Glutamatergic neuron (in vitro differentiated cells): ENCODE measurements around the gene NFE2. TPM values are rescaled to one million over a fixed set of nuclear protein-coding genes. Genes with fewer than 3 reads are reported as not detected.

Experiments used
- DNase-seq: peaks from one replicate; pipeline ENCODE4 v3.0.0; 2022
- H3K27ac Mint-ChIP-seq: one replicate; pipeline ENCODE4 v1.8.0; 2020; ENCODE audit warnings: mild to moderate bottlenecking, mixed read lengths, inconsistent platforms; ENCODE audit not compliant: unreplicated experiment
- H3K27me3 Mint-ChIP-seq: one replicate; pipeline ENCODE4 v1.8.0; 2020; ENCODE audit warnings: mild to moderate bottlenecking, moderate library complexity, mixed read lengths, inconsistent platforms; ENCODE audit not compliant: unreplicated experiment
- H3K36me3 Mint-ChIP-seq: one replicate; pipeline ENCODE4 v1.8.0; 2020; ENCODE audit warnings: mild to moderate bottlenecking, mixed read lengths, inconsistent platforms; ENCODE audit not compliant: unreplicated experiment
- H3K4me1 Mint-ChIP-seq: one replicate; pipeline ENCODE4 v1.8.0; 2020; ENCODE audit warnings: mild to moderate bottlenecking, low read depth, mixed read lengths, inconsistent platforms; ENCODE audit not compliant: unreplicated experiment
- H3K4me3 Mint-ChIP-seq: one replicate; pipeline ENCODE4 v1.8.0; 2020; ENCODE audit warnings: mild to moderate bottlenecking, mixed read lengths, inconsistent platforms; ENCODE audit not compliant: unreplicated experiment
- H3K9me3 Mint-ChIP-seq: one replicate; pipeline ENCODE4 v1.8.0; 2020; ENCODE audit warnings: mild to moderate bottlenecking, moderate library complexity, mixed read lengths, inconsistent platforms; ENCODE audit not compliant: unreplicated experiment
- microRNA-seq: library from miRNA; unstranded; fragments of <30 nt; microRNA quantifications from one replicate; pipeline ENCODE4, GENCODE V29; 2020; ENCODE audit not compliant: unreplicated experiment
- total RNA-seq: library from RNA; stranded (reverse); fragmentation: NEBNext Ultra II Directional; extraction: Animal tissue kit (Norgen Biotek cat#: 25700); gene quantifications from one replicate; pipeline ENCODE4 v1.2.1, GENCODE V29; 2021; ENCODE audit not compliant: unreplicated experiment
- TF ChIP-seq, protein P1 (sequence below): fragments of 200-600 bp; sonication (generic); IDR thresholded peaks from one replicate; pipeline ENCODE4 v1.5.0; 2021; ENCODE audit not compliant: partially characterized antibody, unreplicated experiment

The NFE2 gene
- total RNA-seq, 1 donor from 2014 or later = not detected

- Mint-ChIP-seq H3K36me3 (no peaks in the 10 kb centered on the region), H3K4me1 (peaks cover 5% of the 10 kb centered on the region), H3K9me3 (no peaks in the 10 kb centered on the region), H3K27ac (peak overlapping the region; percentile 78), H3K4me3 (no peak overlapping the region), H3K27me3 (peaks cover 7% of the 10 kb centered on the region)
- DNase-seq = no peak
- TF ChIP-seq, protein P1, sequence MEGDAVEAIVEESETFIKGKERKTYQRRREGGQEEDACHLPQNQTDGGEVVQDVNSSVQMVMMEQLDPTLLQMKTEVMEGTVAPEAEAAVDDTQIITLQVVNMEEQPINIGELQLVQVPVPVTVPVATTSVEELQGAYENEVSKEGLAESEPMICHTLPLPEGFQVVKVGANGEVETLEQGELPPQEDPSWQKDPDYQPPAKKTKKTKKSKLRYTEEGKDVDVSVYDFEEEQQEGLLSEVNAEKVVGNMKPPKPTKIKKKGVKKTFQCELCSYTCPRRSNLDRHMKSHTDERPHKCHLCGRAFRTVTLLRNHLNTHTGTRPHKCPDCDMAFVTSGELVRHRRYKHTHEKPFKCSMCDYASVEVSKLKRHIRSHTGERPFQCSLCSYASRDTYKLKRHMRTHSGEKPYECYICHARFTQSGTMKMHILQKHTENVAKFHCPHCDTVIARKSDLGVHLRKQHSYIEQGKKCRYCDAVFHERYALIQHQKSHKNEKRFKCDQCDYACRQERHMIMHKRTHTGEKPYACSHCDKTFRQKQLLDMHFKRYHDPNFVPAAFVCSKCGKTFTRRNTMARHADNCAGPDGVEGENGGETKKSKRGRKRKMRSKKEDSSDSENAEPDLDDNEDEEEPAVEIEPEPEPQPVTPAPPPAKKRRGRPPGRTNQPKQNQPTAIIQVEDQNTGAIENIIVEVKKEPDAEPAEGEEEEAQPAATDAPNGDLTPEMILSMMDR = peak; percentile 64
These were observed 49.0 kb downstream of the NFE2 start for GRCh38 chr12:54251667-54252284.

DNA sequence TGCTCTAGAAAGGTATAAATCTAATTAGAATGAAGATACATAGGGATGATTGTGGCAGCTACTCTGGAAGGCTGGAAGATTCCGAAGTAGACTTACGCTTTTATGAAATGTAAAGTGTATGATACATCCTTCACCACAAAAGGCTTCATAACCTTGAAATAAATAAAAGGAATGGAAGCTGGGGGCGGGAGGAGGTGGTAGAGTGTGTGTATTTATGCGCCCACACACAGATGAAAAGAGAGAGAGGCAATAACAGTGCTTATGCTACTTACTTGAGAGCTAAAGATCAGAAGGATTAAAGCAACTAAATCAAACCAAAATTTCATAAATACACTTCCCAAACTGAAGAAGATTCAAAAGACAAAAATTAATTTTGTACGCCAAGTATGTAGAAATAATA, 51.3 kb downstream of the NFE2 start:
- H3K9me3 Mint-ChIP-seq = no peaks in the 10 kb centered on the region
- H3K27me3 Mint-ChIP-seq = peaks cover 2% of the 10 kb centered on the region
- no peak overlapping the region for H3K4me3 Mint-ChIP-seq
- no peaks in the 10 kb centered on the region for H3K4me1 Mint-ChIP-seq
- no peaks in the 10 kb centered on the region for H3K36me3 Mint-ChIP-seq
- TF ChIP-seq, protein P1 = no peak
- no peak for DNase-seq
- peak overlapping the region; percentile 59 for H3K27ac Mint-ChIP-seq

DNA sequence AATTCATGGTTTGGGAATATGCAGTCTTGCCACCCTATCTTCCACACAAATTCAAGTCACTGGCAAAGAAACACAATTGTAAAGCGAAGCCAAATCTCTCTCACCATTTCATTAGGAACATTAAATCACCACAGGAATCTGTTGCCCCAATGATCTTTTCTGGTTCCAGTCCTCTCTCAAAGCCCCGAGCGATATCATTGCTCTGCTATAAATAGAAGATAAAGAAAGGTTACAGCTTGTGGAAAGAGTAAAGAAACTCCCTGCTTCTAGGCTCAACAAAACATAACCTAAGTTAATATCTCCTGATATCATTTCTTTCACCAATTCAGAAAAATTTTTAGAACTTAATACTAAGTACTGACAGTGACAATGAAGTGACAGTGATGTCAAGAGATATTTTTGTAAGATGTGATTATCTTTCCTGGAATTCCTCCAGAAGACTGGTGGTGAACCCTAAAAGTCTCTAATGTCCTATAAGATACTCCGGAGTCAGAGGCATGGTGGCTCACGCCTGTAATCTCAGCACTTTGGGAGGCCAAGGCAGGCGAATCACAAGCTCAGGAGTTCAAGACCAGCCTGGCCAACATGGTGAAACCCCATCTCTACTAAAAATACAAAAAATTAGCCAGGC, 54.7 kb downstream of the NFE2 start:
- Mint-ChIP-seq H3K4me3 (no peak overlapping the region), H3K4me1 (peaks cover 3% of the 10 kb centered on the region), H3K9me3 (no peaks in the 10 kb centered on the region), H3K36me3 (peaks cover 5% of the 10 kb centered on the region), H3K27me3 (peaks cover 2% of the 10 kb centered on the region), H3K27ac (no peak overlapping the region)
- DNase-seq = no peak
- TF ChIP-seq, protein P1 = no peak

Small RNA genes lying within 50 kb of the gene (microRNA-seq; reads per million reads assigned to microRNA genes)
- gene MIR148B = 117 reads per million, percentile 74 among the genes with 10 or more reads in this experiment

Other genes starting within 250 kb of the NFE2 start
- not detected for gene HOXC4, start 247.2 kb downstream of the NFE2 start, total RNA-seq
- gene SMUG1, start 112.0 kb downstream of the NFE2 start, total RNA-seq = 39.3 TPM
- gene CBX5, start 20.9 kb downstream of the NFE2 start, total RNA-seq = 225 TPM
- 1,556 TPM for gene HNRNPA1, start 20.3 kb downstream of the NFE2 start, total RNA-seq
- 88.6 TPM for gene COPZ1, start 24.1 kb upstream of the NFE2 start, total RNA-seq
- gene GPR84, start 63.5 kb upstream of the NFE2 start, total RNA-seq = not detected
- gene ZNF385A, start 83.7 kb upstream of the NFE2 start, total RNA-seq = 26.6 TPM
- gene ITGA5, start 118.3 kb upstream of the NFE2 start, total RNA-seq = 1.8 TPM
- gene GTSF1, start 172.6 kb upstream of the NFE2 start, total RNA-seq = not detected
- gene NCKAP1L, start 196.7 kb upstream of the NFE2 start, total RNA-seq = not detected
- 0.39 TPM for gene PDE1B, start 248.6 kb upstream of the NFE2 start, total RNA-seq